Heart left ventricle (tissue), 13 donors: ENCODE measurements around the gene PRSS21.

Experiments
- POLR2A ChIP-seq, 2 donors: fragments of 450-650 bp; IDR thresholded peaks; one replicate each; pipeline ENCODE4 v1.6.1; 2017; ENCODE audit warnings: antibody characterized with exemption in 2 of 2, mild to moderate bottlenecking in 2 of 2, moderate library complexity in 2 of 2
- TF ChIP-seq, protein P1 (sequence below), 12 donors: fragments of 200-600 bp; sonication (generic) in 4 of 12; IDR thresholded peaks; one replicate each; pipeline versions ENCODE4 v1.5.0 to v1.8.0; 2018 to 2022; ENCODE audit warnings: antibody characterized with exemption in 12 of 12, mild to moderate bottlenecking in 5 of 12
- donor health status: ischemic (EF 13 %, LVEDD 7.1; RV severe dilation, severe dysfunction).
- donor health status: DM: no; HTN: yes; CAD: no.
- donor health status: DM: no; HTN: no; CAD: no.
- donor health status: ischemic (EF 25% LVEDD 6.9; RV normal size, moderate dysfunction).
- donor health status: ischemic (EF 25% LVEDD 5.7; RV mildly dilated, moderate dysfunction).
- donor health status: ischemic (EF 35%, LVEDD 5.7; RV mildly dilated, moderate dysfunction).
- donor health status: nonischemic (EF 11% LVEDD 7.7; RV severe dilation, severe dysfunction).
- donor health status: DM: yes; HTN: yes; CAD: no.
- donor health status: PGD.
- donor health status: ischemic (EF 29% LVEDD 5.4; RV normal size, mild dysfunction).
- donor health status: nonischemic (EF 23%, LVEDD 6.1; RV moderate dilation, normal function).

DNA sequence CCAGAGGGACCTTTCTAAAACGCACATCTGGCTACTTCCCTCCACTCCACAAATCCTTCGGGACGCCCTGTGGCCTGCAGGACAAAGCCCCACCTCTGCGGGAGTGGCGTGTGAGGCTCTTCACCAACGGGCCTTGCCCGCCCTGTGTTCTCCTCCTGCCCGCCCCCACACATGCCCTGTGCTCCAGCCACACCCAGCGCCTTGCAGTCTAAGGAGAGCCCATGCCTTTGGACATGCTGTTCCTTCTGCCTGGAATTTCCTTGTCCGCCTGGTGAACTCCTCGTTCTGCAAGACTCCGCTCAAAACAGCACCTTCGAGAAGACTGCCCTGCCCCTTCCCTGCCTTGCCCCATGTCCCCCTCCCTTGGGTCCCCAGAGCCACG, 47.4 kb upstream of the PRSS21 start:
- TF ChIP-seq, protein P1, sequence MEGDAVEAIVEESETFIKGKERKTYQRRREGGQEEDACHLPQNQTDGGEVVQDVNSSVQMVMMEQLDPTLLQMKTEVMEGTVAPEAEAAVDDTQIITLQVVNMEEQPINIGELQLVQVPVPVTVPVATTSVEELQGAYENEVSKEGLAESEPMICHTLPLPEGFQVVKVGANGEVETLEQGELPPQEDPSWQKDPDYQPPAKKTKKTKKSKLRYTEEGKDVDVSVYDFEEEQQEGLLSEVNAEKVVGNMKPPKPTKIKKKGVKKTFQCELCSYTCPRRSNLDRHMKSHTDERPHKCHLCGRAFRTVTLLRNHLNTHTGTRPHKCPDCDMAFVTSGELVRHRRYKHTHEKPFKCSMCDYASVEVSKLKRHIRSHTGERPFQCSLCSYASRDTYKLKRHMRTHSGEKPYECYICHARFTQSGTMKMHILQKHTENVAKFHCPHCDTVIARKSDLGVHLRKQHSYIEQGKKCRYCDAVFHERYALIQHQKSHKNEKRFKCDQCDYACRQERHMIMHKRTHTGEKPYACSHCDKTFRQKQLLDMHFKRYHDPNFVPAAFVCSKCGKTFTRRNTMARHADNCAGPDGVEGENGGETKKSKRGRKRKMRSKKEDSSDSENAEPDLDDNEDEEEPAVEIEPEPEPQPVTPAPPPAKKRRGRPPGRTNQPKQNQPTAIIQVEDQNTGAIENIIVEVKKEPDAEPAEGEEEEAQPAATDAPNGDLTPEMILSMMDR (IDR thresholded peaks at IDR 0.05) = no peak
- TF ChIP-seq POLR2A (IDR thresholded peaks at IDR 0.05) = no peak
